Lung (tissue), 12 donors: Measurements from ENCODE around the gene NCOA6. TPM values are rescaled to one million over a fixed set of nuclear protein-coding genes. Genes with fewer than 3 reads are reported as not detected.

Source experiments
- ATAC-seq: fragments of 200-7000 bp; cut with Tn5 transposase; one replicate; pipeline ENCODE4 v1.9.1; 2020; ENCODE audit warnings: moderate number of reproducible peaks; ENCODE audit not compliant: insufficient read depth, low FRiP score
- DNase-seq, 3 donors: peaks; one replicate each; pipeline ENCODE4 v3.0.0-alpha.2; 2013 to 2017
- H3K27ac ChIP-seq, 2 donors: one replicate each; pipeline ENCODE4 v1.5.1; 2013; ENCODE audit warnings: mild to moderate bottlenecking in 2 of 2, moderate library complexity in 2 of 2, control low read depth in 1 of 2, inconsistent platforms in 1 of 2, low read depth in 1 of 2, low read length in 1 of 2
- H3K27me3 ChIP-seq, 3 donors: one replicate each; pipeline ENCODE4 v1.5.1; 2013; ENCODE audit warnings: low read length in 2 of 3; ENCODE audit not compliant: control insufficient read depth in 3 of 3, insufficient read depth in 3 of 3
- H3K36me3 ChIP-seq, 4 donors: one replicate each; pipeline ENCODE4 v1.5.1; 2013; ENCODE audit warnings: low read length in 4 of 4, mild to moderate bottlenecking in 1 of 4, moderate library complexity in 1 of 4; ENCODE audit not compliant: control insufficient read depth in 4 of 4, insufficient read depth in 4 of 4
- H3K4me1 ChIP-seq, 5 donors: one replicate each; pipeline ENCODE4 v1.5.1; 2013; ENCODE audit warnings: low read length in 5 of 5, mild to moderate bottlenecking in 2 of 5, moderate library complexity in 1 of 5; ENCODE audit not compliant: control insufficient read depth in 5 of 5, insufficient read depth in 5 of 5
- H3K4me3 ChIP-seq: one replicate; pipeline ENCODE4 v1.5.1; 2013; ENCODE audit warnings: mild to moderate bottlenecking, control low read depth, moderate library complexity
- H3K9ac ChIP-seq, 2 donors: one replicate each; pipeline ENCODE4 v1.5.1; 2013; ENCODE audit warnings: low read length in 2 of 2, control low read depth in 1 of 2; ENCODE audit not compliant: insufficient read depth in 1 of 2
- H3K9me3 ChIP-seq, 4 donors: one replicate each; pipeline ENCODE4 v1.5.1; 2013; ENCODE audit warnings: low read length in 3 of 4, mild to moderate bottlenecking in 1 of 4, moderate library complexity in 1 of 4; ENCODE audit not compliant: control insufficient read depth in 4 of 4, insufficient read depth in 3 of 4
- WGBS, 2 donors: extraction: QIAGEN DNeasy Blood & Tissue Kit; methylation state at CpG; one replicate each; pipeline ENCODE4 v1.1.7; 2013; 5-methylcytosine and 5-hydroxymethylcytosine counted together
- polyA plus RNA-seq, 2 donors: library from polyadenylated mRNA; stranded (reverse); fragments of 200-250 nt; gene quantifications; one replicate each; pipeline ENCODE4 v1.2.1, GENCODE V29; 2013
- total RNA-seq, 2 donors: library from RNA; depleted of rRNA in 1 of 2; stranded (reverse); fragments of >200 nt in 1 of 2; gene quantifications; one replicate each; pipeline ENCODE4 v1.2.1, GENCODE V29; 2014 to 2021
- TF ChIP-seq, protein P1 (sequence below): IDR thresholded peaks from 2 replicates; pipeline ENCODE4 v1.5.1; 2012; ENCODE audit warnings: mild to moderate bottlenecking; ENCODE audit errors: control extremely low read depth, extremely low read depth
- donor health status: control.
- donor health status: control.
- donor health status: Bipolar disorder and iron deficiency.
- donor health status: healthy.
- donor health status: DM: yes; HTN: yes; CAD: no.

NCOA6 gene
- total and polyA plus RNA-seq, 4 donors = 13.2 to 27.5 (median 21.8) TPM

GRCh38 chr20:34705008-34705396 lies 120.4 kb downstream of the NCOA6 start:
- H3K9ac ChIP-seq = peak overlapping the region in 1 of 2 donors; percentile 37
- H3K9me3 ChIP-seq = no peaks in the 10 kb centered on the region
- H3K36me3 ChIP-seq = no peaks in the 10 kb centered on the region
- no peaks in the 10 kb centered on the region for H3K27me3 ChIP-seq
- peaks cover 0 to 13% (median 7%) of the 10 kb centered on the region in 5 donors for H3K4me1 ChIP-seq
- DNase-seq (no peak), ATAC-seq (no peak)
- WGBS, 2 donors = 52 to 62% methylated on average over 5 of the region's 5 CpGs
- peak overlapping the region; percentile 70 for H3K4me3 ChIP-seq
- H3K27ac ChIP-seq = peak overlapping the region; percentile 98 to 100
- TF ChIP-seq, protein P1, sequence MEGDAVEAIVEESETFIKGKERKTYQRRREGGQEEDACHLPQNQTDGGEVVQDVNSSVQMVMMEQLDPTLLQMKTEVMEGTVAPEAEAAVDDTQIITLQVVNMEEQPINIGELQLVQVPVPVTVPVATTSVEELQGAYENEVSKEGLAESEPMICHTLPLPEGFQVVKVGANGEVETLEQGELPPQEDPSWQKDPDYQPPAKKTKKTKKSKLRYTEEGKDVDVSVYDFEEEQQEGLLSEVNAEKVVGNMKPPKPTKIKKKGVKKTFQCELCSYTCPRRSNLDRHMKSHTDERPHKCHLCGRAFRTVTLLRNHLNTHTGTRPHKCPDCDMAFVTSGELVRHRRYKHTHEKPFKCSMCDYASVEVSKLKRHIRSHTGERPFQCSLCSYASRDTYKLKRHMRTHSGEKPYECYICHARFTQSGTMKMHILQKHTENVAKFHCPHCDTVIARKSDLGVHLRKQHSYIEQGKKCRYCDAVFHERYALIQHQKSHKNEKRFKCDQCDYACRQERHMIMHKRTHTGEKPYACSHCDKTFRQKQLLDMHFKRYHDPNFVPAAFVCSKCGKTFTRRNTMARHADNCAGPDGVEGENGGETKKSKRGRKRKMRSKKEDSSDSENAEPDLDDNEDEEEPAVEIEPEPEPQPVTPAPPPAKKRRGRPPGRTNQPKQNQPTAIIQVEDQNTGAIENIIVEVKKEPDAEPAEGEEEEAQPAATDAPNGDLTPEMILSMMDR = no peak

- H3K36me3 ChIP-seq = no peaks in the 10 kb centered on the region
- ATAC-seq (peak; percentile 74), DNase-seq (peak; percentile 88 to 93 (median 90))
- no peaks in the 10 kb centered on the region for H3K9me3 ChIP-seq
- TF ChIP-seq, protein P1 = no peak
- no peaks in the 10 kb centered on the region for H3K27me3 ChIP-seq
- H3K9ac ChIP-seq = peak within 1 kb of the TSS; percentile 66 to 89
- WGBS, 2 donors = 1% methylated on average over 67 to 82 of the region's 82 CpGs
- peaks cover 0 to 13% (median 5%) of the 10 kb centered on the region in 5 donors for H3K4me1 ChIP-seq
- H3K27ac ChIP-seq = peak within 1 kb of the TSS; percentile 98 to 100
- peak within 1 kb of the TSS; percentile 70 for H3K4me3 ChIP-seq
These were observed 121.1 kb downstream of the NCOA6 start, which contains the start of gene TP53INP2 for GRCh38 chr20:34704177-34705007. Gene TP53INP2, plus strand, starts transcription at chr20:34704344. Its CDS starts 4,396 bp downstream, at chr20:34708740.

- peaks cover 0 to 13% (median 5%) of the 10 kb centered on the region in 5 donors for H3K4me1 ChIP-seq
- peak overlapping the region; percentile 98 to 100 for H3K27ac ChIP-seq
- H3K9ac ChIP-seq = peak overlapping the region; percentile 57 to 89
- TF ChIP-seq, protein P1 = no peak
- no peaks in the 10 kb centered on the region for H3K36me3 ChIP-seq
- H3K9me3 ChIP-seq = no peaks in the 10 kb centered on the region
- H3K4me3 ChIP-seq = peak overlapping the region; percentile 60
- peak; percentile 2 for ATAC-seq
- H3K27me3 ChIP-seq = no peaks in the 10 kb centered on the region
- WGBS, 2 donors = 1% methylated on average over 29 to 38 of the region's 38 CpGs
- peak; percentile 44 to 58 (median 55) for DNase-seq
These were observed 121.9 kb downstream of the NCOA6 start for GRCh38 chr20:34703424-34704176.
